ENCODE results near the gene DCDC1. TPM values are rescaled to one million over a fixed set of nuclear protein-coding genes. Genes with fewer than 3 reads are reported as not detected.
A peak's percentile ranks its signal among the peaks of the same experiment; 100 is the strongest.

Gene DCDC1, protein sequence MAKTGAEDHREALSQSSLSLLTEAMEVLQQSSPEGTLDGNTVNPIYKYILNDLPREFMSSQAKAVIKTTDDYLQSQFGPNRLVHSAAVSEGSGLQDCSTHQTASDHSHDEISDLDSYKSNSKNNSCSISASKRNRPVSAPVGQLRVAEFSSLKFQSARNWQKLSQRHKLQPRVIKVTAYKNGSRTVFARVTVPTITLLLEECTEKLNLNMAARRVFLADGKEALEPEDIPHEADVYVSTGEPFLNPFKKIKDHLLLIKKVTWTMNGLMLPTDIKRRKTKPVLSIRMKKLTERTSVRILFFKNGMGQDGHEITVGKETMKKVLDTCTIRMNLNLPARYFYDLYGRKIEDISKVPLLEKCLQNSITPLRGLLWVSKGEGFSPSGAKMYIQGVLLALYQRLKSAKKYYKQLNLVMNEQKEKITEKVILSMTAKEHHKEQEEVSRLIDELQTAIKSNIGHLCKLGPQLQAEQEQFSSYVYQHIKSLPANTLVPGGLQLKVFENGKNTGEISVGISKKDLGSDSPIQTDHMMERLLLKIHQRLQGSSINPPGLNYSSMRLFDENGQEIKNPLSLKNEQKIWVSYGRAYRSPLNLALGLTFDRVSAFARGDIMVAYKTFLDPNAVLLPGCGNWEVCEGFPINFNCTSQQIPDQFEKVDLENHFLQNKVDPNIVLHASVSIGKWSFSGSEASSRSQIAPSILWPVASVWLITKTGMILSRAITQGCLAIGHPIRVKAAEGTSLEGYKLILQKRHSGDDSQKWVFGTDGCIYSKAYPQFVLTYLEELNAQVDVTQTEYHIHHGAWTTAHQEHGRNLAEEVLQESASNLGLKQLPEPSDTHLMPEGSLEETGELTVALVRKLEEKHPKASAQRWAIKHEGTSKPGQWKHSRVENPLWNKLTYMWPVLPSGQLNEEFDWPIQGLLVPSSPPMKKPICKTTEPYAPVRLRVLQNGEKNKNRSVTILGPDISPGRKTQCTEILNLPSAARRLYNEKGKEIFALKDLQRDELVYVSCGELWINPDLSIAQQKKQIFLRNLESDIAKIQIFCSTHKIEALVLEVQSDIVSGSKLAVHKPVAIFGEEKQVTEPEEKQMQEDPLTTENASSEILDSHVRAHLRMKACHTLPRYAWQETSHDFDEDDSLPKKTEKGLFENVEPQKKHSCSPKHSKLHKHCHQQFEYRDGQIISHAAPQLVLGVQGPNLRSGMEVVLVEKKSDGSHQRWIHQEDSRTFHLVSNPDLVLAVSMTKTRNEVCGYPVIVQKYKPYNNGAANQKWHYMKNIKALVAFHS (N-terminal part only)
- total RNA-seq (under 0.01 and 0.17 TPM in 2 replicates), polyA plus RNA-seq (0.02 and 0.05 TPM in 2 replicates), polyA minus RNA-seq (ENCODE audit: low replicate concordance) (not detected in 2 replicates)
- not detected in 2 replicates for polyA plus RNA-seq (2012)

DNA sequence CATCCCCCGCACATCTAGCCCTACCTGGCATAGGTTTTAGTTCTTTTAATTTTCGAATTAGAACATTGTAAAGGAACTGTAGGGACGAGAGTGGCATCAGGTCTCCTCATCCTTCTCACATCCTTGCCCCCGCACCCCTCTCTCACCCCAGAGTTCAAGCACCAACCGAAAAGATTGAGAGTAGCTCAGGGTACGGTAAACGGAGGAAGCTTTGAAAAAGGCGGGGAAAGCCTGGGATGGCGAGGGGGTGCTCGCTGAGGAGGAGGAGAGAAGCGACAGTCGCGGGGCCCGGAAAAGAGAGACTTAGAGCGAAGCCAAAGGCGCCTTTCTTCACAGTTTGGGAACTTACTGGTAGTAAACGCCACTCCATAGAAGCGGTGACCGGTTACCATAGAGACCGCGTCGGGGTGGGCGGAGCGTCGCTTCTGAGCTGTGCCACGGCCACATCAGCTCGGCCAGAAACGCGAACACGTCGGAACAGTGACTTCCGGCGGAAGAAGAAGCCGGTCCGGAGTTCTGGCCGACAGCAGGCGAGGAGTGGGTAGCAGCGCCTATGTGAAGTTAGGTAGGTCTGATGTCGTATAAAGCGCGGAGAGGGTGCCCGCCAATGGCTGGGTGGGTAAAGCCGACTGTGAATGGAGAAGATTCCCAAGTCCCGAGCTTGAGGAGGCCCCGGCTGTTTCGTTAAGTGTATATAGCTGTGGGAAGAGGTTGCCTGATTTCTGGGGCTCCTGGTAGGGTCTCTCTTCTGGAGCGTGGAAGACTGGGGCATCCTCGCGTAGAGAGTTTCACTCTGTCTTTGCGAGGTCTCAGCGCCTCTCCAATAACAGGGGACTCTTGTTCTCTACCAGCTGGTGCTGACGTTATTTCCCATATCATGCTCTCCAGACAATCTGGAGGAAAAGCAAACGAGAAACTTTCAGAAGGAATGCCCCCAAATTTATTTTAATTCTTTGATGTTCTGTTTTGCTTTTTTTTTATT is at the start of gene DCDC1, which contains the start of gene DNAJC24:
TSS of gene DCDC1 (minus strand) at position 392 of the 982 bp plus-strand sequence. CDS start 41,459 bp downstream, outside the sequence.
TSS of gene DNAJC24 (plus strand) at position 513 of the 982 bp plus-strand sequence. CDS start 889 bp downstream, outside the sequence.
- Histone ChIP-seq H3K79me2 (ENCODE audit: control insufficient read depth, insufficient read depth, low read length) (peaks cover 5% of the 10 kb centered on the region), H3K9ac (ENCODE audit: insufficient read depth, low read length) (peak within 1 kb of the TSS; percentile 85), H3K27me3 (ENCODE audit: control insufficient read depth, insufficient read depth, low read length) (no peaks in the 10 kb centered on the region), H3K9me3 (ENCODE audit: control insufficient read depth, insufficient read depth, low read depth, low read length) (no peaks in the 10 kb centered on the region), H4K20me1 (ENCODE audit: control insufficient read depth, extremely low read depth, insufficient read depth, low read length) (no peaks in the 10 kb centered on the region), H3K36me3 (ENCODE audit: control insufficient read depth, insufficient read depth, low read length) (no peaks in the 10 kb centered on the region), H3K4me1 (ENCODE audit: control insufficient read depth, extremely low read depth, insufficient read depth, low read length) (no peaks in the 10 kb centered on the region), H3K4me3 (replicated peaks in 1 of 4; ENCODE audit: control extremely low read depth in 1 of 4, insufficient read depth in 1 of 4, low read depth in 3 of 4, low read length in 4 of 4) (peak within 1 kb of the TSS; percentile 85 to 96 (median 91)), H3K27ac (ENCODE audit: insufficient read depth, low read length) (peak within 1 kb of the TSS; percentile 83), H3K4me2 (ENCODE audit: extremely low read depth, insufficient read depth, low read length) (peak within 1 kb of the TSS; percentile 83), H2AFZ (ENCODE audit: low read length) (peak within 1 kb of the TSS; percentile 98)
- TF ChIP-seq, protein P1, sequence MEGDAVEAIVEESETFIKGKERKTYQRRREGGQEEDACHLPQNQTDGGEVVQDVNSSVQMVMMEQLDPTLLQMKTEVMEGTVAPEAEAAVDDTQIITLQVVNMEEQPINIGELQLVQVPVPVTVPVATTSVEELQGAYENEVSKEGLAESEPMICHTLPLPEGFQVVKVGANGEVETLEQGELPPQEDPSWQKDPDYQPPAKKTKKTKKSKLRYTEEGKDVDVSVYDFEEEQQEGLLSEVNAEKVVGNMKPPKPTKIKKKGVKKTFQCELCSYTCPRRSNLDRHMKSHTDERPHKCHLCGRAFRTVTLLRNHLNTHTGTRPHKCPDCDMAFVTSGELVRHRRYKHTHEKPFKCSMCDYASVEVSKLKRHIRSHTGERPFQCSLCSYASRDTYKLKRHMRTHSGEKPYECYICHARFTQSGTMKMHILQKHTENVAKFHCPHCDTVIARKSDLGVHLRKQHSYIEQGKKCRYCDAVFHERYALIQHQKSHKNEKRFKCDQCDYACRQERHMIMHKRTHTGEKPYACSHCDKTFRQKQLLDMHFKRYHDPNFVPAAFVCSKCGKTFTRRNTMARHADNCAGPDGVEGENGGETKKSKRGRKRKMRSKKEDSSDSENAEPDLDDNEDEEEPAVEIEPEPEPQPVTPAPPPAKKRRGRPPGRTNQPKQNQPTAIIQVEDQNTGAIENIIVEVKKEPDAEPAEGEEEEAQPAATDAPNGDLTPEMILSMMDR (conservative IDR thresholded peaks at IDR 0.05 in 1 of 2, IDR thresholded peaks at IDR 0.05 in 1 of 2; ENCODE audit: low read depth in 1 of 2, low read length in 2 of 2) = no peak
- TF ChIP-seq EZH2 (IDR thresholded peaks at IDR 0.05; ENCODE audit: low read length, missing control alignments) = no peak
- peak; percentile 93 for DNase-seq (ENCODE audit: low read depth in 2 of 2)

DNA sequence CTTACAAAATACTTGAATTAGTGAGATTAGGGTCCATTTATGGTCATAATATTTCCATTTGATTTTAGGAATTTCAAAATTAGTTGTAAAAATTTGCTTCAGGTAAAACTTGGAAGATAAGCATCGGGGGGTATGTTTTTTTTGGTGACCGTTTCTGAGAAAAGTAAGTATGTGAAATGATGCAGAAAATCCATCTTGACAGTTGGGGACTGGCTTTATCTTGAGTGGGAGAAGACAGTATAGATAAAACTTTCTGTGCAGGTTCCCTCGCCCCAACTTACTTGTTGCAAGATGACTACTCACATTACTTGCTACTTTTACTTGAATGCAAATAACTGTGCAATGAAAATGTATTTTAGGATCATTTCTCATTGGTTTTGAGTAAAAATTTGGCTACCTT is 49.6 kb upstream of the DCDC1 start:
- H3K27me3 ChIP-seq (ENCODE audit: control insufficient read depth, insufficient read depth, low read length) = no peaks in the 10 kb centered on the region
- no peaks in the 10 kb centered on the region for H3K4me1 ChIP-seq (ENCODE audit: control insufficient read depth, extremely low read depth, insufficient read depth, low read length)
- H3K9ac ChIP-seq (ENCODE audit: insufficient read depth, low read length) = no peak overlapping the region
- H3K79me2 ChIP-seq (ENCODE audit: control insufficient read depth, insufficient read depth, low read length) = no peaks in the 10 kb centered on the region
- no peak overlapping the region for H2AFZ ChIP-seq (ENCODE audit: low read length)
- H4K20me1 ChIP-seq (ENCODE audit: control insufficient read depth, extremely low read depth, insufficient read depth, low read length) = no peaks in the 10 kb centered on the region
- H3K27ac ChIP-seq (ENCODE audit: insufficient read depth, low read length) = no peak overlapping the region
- TF ChIP-seq, protein P1 (conservative IDR thresholded peaks at IDR 0.05 in 1 of 2, IDR thresholded peaks at IDR 0.05 in 1 of 2; ENCODE audit: low read depth in 1 of 2, low read length in 2 of 2) = no peak
- TF ChIP-seq EZH2 (IDR thresholded peaks at IDR 0.05; ENCODE audit: low read length, missing control alignments) = no peak
- H3K36me3 ChIP-seq (ENCODE audit: control insufficient read depth, insufficient read depth, low read length) = no peaks in the 10 kb centered on the region
- no peak overlapping the region for H3K4me2 ChIP-seq (ENCODE audit: extremely low read depth, insufficient read depth, low read length)
- H3K9me3 ChIP-seq (ENCODE audit: control insufficient read depth, insufficient read depth, low read depth, low read length) = no peaks in the 10 kb centered on the region
- peak in 1 of 2 donors; percentile 35 for DNase-seq (ENCODE audit: low read depth in 2 of 2)
- H3K4me3 ChIP-seq (replicated peaks in 1 of 4; ENCODE audit: control extremely low read depth in 1 of 4, insufficient read depth in 1 of 4, low read depth in 3 of 4, low read length in 4 of 4) = no peak overlapping the region
